ENCODE data around the gene ASTN2.

The ASTN2 gene

GRCh38 chr9:117293206-117294114, 121.4 kb downstream of the ASTN2 start:
- no peak for FAIRE-seq

GRCh38 chr9:117290856-117291622, 123.8 kb downstream of the ASTN2 start:
- FAIRE-seq: no peak

- FAIRE-seq: no peak
These were observed 124.5 kb downstream of the ASTN2 start for GRCh38 chr9:117290306-117290840.

GRCh38 chr9:117286245-117286644, 128.6 kb downstream of the ASTN2 start:
- FAIRE-seq: no peak

DNA sequence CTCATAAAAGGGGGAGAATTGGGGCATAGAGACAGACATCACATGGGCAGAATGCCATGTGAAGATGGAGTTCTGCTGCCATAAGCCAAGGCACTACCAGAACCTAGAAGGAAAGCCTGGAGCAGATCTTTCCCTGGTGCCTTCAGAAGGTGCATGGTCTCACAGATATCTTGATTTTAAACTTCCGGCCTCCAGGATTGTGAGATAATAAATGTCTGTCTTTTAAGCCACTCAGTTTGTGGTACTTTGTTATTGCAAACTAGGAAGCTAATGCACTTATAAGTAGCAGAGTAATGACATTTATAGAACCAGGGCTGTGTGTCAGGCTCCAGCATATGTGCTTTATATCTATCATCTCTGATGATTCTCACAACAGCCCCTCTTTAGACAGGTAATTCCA, 130.4 kb downstream of the ASTN2 start:
- FAIRE-seq: no peak

GRCh38 chr9:117282541-117282940, 132.3 kb downstream of the ASTN2 start:
- FAIRE-seq: no peak

GRCh38 chr9:117278471-117279035, 136.3 kb downstream of the ASTN2 start:
- FAIRE-seq: no peak

DNA sequence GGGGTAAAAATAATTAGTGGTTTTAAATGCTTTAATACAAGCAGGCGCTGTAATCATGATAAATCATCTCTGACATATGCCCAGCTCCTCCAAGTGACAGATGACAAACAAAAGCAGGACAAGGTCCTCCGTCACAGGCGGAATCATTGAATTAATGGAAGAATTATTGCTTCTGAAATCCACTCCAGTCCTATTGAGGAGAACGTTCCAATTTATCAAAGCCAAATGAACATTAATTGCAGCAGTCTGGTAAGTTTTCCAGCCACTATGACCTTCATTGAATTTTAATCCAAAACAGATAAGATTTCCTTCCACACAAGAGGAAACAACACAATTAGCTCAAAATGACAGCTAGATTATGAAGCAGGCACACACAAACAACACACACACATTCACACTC, 136.8 kb downstream of the ASTN2 start:
- FAIRE-seq: no peak

DNA sequence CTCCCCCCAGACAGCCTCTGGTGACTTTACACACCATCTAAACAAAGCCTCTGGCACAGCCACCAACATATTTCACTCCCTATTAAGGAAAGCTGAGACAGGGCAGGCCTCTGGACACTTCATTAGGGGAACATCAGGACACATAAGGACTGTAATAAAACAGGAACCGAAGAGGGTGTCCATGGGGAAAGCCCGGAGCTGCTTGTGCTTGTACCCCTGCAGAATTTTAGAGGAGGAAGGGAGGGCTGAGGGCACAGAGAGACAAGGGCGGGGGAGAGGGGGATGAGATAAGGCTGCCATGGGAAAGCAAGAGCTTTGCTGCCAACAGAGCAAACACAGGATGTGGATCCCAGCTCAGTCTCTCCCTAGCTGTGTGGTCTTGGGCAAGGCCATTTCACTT, 138.4 kb downstream of the ASTN2 start:
- FAIRE-seq: no peak

GRCh38 chr9:117273612-117274011, 141.2 kb downstream of the ASTN2 start:
- FAIRE-seq: no peak

- FAIRE-seq: no peak
These were observed 145.9 kb downstream of the ASTN2 start for GRCh38 chr9:117268847-117269446.

- no peak for FAIRE-seq
These were observed 147.9 kb downstream of the ASTN2 start for GRCh38 chr9:117266855-117267497.

DNA sequence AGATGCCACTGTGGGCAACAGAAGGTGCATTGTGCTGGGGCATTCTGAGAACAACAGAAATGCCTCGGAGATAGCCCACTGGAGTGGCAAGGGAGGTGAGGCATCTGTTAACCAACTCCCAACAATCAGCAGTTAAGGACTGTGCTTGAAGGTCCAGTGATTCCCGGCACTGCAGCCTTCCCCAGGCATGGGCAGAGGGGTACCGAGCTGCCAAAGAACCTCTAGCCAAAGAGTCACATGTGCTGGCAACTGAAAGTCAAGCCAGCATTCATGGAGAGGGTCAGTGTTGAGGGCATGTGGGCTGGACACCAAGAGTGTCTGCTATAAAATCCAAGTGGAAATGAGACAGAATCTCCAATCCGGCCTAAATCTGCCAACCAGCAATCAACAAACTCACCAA, 149.6 kb downstream of the ASTN2 start:
- no peak for FAIRE-seq

DNA sequence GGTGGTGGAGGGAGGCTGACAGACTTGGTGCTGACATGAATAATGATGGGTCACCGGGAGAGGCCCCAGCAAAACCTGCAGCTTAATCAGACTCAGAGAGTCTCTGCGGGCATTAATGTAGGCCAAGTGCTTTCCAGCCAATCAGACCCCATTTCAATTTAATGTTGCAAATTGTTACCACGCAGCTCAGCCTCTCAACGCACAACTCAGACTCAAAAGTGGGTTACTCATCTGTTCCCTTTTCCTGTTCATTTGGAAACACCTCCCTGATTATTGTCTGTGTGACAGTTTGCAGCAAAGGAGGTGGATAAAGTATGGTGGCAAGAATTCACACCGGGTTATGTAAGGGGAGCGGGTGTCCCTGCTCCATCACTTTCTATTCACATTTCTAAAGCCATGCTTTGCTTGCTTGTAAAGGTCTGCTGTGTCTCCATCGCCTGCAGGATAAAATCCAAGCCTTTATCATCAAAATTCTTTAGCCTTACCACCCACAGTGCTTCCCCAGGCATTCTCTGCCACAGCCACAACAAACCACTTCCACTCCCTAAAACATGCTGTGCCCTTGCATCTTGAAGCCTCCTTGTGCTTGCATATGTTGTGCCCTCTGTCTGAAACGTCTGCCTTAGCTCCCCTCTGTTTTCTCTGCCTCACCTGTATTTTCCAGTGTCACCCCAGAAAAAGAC, 156.5 kb downstream of the ASTN2 start:
- FAIRE-seq: no peak

DNA sequence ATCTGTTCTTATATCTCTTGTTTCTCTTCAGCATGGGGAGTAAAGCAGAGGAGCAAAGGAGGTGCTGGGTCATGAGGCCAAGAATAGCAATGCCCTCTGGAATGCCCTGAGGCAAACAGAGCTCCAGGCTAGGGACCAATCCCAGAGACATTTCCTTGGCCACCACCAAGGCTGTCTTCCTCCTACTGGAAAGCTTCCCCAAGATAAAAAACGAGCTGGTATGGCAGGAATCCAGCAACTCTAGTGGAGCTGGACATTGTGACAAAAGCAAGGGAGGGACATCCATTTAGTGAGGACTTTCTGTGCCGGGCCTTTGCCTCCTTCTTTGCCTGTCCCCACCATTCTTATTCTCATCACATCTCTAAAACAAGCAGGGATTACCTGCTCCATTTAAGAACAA, 161.6 kb downstream of the ASTN2 start:
- no peak for FAIRE-seq

DNA sequence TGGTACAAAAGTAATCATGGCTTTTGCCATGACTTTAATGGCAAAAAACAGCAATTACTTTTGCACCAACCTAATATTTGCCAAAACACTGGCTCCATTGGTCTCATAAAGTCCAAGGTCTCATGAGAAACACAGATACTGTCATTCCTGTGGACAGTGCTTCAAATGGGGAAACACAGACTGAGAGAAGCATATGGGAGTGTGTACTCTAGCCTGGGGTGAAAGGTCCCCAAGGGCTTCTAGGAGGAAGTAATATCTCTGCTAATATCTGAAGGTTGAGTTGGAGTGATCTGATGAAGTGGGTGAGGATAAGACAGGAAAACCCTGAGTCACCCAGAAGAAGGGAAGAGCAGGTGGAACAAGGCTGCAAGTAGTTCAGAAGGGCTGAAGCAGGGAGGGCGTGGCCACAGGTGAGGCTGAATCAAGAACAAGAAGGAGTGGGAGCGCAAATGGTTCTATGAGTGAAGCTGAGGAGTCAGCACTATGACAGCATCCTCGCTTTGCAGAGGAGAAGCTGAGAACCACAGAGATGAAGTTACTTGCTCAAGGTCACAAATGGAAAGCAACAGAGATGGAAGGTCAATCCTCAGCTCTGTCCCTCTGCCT, 164.1 kb downstream of the ASTN2 start:
- FAIRE-seq: no peak

DNA sequence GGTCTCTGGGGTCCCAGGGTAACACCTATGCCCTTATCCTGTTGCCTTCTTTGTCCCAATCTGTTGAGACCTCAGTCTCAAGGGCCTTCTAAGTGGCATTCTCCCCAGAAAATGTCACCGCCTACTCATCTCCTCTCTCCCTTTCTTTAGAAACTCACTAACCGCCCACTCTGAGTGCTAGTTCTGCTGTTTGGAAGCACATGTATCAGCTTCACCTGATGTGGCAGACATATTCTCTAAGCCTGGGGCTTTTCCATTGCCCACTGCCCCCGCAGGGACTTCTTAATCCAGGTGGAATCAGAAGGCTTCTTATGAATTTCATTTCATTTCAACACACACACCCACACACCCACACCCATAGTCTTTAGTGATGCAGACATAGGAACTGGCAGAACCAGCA, 165.1 kb downstream of the ASTN2 start:
- no peak for FAIRE-seq

DNA sequence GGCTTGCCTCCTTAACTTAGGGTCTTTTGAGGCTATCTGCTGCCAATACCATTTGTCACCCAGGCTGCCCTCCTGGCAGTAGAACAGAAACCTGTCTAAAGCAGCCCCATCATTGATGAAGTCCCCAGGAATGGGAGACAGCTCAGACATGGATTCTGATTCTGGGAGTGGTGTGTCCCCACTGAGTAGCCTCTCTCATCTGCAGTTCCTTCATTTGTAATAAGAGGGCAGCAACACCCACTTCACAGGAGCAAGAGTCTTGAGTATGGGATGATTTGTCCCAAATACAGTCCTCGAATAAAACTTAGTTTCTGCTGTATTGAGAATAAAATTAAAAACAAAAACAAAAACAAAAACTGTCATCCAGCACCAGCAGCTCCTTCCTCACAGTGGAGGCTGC, 167.6 kb downstream of the ASTN2 start:
- no peak for FAIRE-seq

DNA sequence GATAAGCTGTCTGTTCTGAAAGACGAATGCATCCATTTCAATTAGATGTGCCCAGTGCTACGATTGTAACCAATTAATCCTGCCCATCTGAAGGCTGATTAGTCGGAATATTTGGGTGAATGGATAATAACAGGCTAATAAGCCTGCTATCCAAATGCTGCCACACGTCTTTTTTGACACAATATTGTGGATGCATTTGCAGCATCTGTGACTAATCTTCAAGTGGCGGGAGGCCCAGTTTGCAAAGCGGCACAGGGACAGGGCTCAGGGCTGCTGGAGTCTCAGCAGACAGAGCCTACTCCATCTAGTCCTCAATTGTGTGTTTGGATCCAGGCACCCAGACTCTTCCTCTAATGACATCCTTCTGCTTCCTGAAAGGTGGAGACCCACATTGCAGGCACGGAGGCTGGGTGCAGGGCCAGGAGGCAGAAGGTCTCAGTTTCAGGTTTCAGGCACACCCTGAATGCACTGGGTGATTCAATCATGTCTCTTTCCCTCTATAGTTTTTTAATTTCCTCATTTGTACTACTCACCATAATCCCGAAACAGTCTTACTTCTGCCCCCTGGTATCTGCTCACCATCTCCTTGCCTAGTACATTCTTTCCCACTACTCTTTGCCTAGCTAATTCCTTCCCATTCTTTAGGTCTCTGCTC, 169.6 kb downstream of the ASTN2 start:
- FAIRE-seq: no peak

- FAIRE-seq: no peak
These were observed 172.8 kb downstream of the ASTN2 start for GRCh38 chr9:117242082-117242481.

DNA sequence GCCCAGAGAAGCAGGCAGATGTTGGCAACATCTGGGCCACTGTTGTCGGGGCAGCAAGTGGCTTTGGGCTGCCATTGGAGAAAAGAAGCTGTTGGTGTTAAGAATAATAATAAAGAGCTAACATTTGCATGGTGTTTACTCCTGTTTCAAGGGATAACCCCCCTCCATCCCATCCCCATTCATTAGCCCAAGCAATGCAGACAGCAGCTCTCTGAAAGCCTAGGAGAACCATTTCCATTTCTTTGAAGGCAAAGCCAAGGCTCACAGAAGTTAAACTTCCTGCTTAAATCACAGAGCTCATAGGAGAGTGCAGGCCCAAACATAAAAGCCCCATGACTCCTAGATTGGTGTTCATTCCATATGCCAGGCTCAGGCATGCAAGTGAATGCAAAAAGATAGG, 175.4 kb downstream of the ASTN2 start:
- FAIRE-seq: no peak
